Keratinocyte (primary cell): ENCODE data around the gene P2RX1. TPM values are rescaled to one million over a fixed set of nuclear protein-coding genes. Genes with fewer than 3 reads are reported as not detected.

Source experiments
- DNase-seq: peaks from one replicate; pipeline ENCODE4 v3.0.0-alpha.2; 2011; ENCODE audit warnings: low read depth, missing footprints, low spot score
- FAIRE-seq: peaks from 2 replicates; lab custom pipeline; 2011; peaks lifted over from hg19 to GRCh38; lab: Jason Lieb, UNC
- H2AFZ ChIP-seq: 2 replicates; pipeline ENCODE4 v1.6.0; 2012; ENCODE audit warnings: low read length, control low read depth, inconsistent platforms; ENCODE audit not compliant: control insufficient read depth
- H3K27ac ChIP-seq: 2 replicates; pipeline ENCODE4 v1.5.1; 2011; ENCODE audit warnings: low read length; ENCODE audit not compliant: control insufficient read depth, insufficient read depth
- H3K27me3 ChIP-seq: 3 replicates; pipeline ENCODE4 v1.6.0; 2011; ENCODE audit warnings: low read length; ENCODE audit not compliant: control insufficient read depth, insufficient read depth; ENCODE audit errors: extremely low read depth
- H3K36me3 ChIP-seq, 2 experiments: 2 replicates in 1 of 2; 3 replicates in 1 of 2; pipeline ENCODE4 v1.5.1; 2011; ENCODE audit warnings: low read length in 2 of 2, mild to moderate bottlenecking in 1 of 2; ENCODE audit not compliant: control insufficient read depth in 2 of 2, insufficient read depth in 2 of 2; ENCODE audit errors: extremely low read depth in 1 of 2
- H3K4me1 ChIP-seq: 3 replicates; pipeline ENCODE4 v1.5.1; 2011; ENCODE audit warnings: low read length; ENCODE audit not compliant: control insufficient read depth, insufficient read depth; ENCODE audit errors: extremely low read depth
- H3K4me2 ChIP-seq: 3 replicates; pipeline ENCODE4 v1.6.0; 2011; ENCODE audit warnings: low read depth, low read length; ENCODE audit not compliant: control insufficient read depth, insufficient read depth; ENCODE audit errors: extremely low read depth
- H3K4me3 ChIP-seq, 3 experiments: fragments of 200-600 bp in 1 of 3; sonication (generic) in 1 of 3; 2 replicates in 2 of 3; 3 replicates in 1 of 3; pipeline ENCODE4 v1.5.1; 2011 to 2016; ENCODE audit warnings: low read length in 3 of 3, mild to moderate bottlenecking in 3 of 3, control low read depth in 2 of 3, inconsistent platforms in 1 of 3, low read depth in 1 of 3, mixed read lengths in 1 of 3, mixed run types in 1 of 3, moderate library complexity in 1 of 3; ENCODE audit not compliant: control insufficient read depth in 2 of 3, insufficient read depth in 2 of 3; ENCODE audit errors: extremely low read depth in 1 of 3
- H3K79me2 ChIP-seq: 2 replicates; pipeline ENCODE4 v1.6.0; 2012; ENCODE audit warnings: low read length; ENCODE audit not compliant: control insufficient read depth, insufficient read depth
- H3K9ac ChIP-seq: 3 replicates; pipeline ENCODE4 v1.6.0; 2011; ENCODE audit warnings: low read length; ENCODE audit not compliant: control insufficient read depth, insufficient read depth; ENCODE audit errors: extremely low read depth
- H3K9me1 ChIP-seq: 3 replicates; pipeline ENCODE4 v1.6.0; 2011; ENCODE audit warnings: low read length; ENCODE audit not compliant: control insufficient read depth, insufficient read depth; ENCODE audit errors: extremely low read depth
- H3K9me3 ChIP-seq: 2 replicates; pipeline ENCODE4 v1.5.1; 2012; ENCODE audit warnings: low read depth, low read length; ENCODE audit not compliant: control insufficient read depth
- H4K20me1 ChIP-seq: 3 replicates; pipeline ENCODE4 v1.6.0; 2011; ENCODE audit warnings: low read length; ENCODE audit not compliant: control insufficient read depth, insufficient read depth; ENCODE audit errors: extremely low read depth
- EZH2 ChIP-seq: IDR thresholded peaks from one replicate; pipeline ENCODE4 v1.6.1; 2012; ENCODE audit warnings: inconsistent platforms, mild to moderate bottlenecking, low read length, moderate library complexity
- dilution Hi-C: fragments of 300-500 bp; cut with MboI; formaldehyde crosslinking; loops from one replicate; pipeline ENCODE4 v1.7.0; 2020; ENCODE audit warnings: low sequenced_read_pairs; ENCODE audit not compliant: extremely low pct_ligation_motif_present
- polyA plus RNA-seq, 5 experiments: library from polyadenylated mRNA; depleted of rRNA in 3 of 5; stranded (reverse) in 3 of 5; stranded (forward) in 1 of 5; unstranded in 1 of 5; fragments of >200 nt; gene quantifications; 1 replicate in 1 of 5; 2 replicates in 3 of 5; 3 replicates in 1 of 5; pipeline versions ENCODE4 v1.2.1 to v1.2.3, GENCODE V29; 2011 to 2012; ENCODE audit warnings: missing spikeins in 2 of 5, low read depth in 1 of 5, low replicate concordance in 1 of 5
- TF ChIP-seq, protein P1 (sequence below), 3 experiments: IDR thresholded peaks in 1 of 3; conservative IDR thresholded peaks in 1 of 3; optimal IDR thresholded peaks in 1 of 3; 2 replicates in 2 of 3; 3 replicates in 1 of 3; pipeline versions ENCODE3 to v1.5.1; 2011; ENCODE audit warnings: low read length in 3 of 3, mild to moderate bottlenecking in 3 of 3, moderate library complexity in 2 of 3, control low read depth in 1 of 3, inconsistent platforms in 1 of 3; ENCODE audit not compliant: insufficient read depth in 2 of 3; ENCODE audit errors: extremely low read depth in 1 of 3

P2RX1 gene
- polyA plus RNA-seq, 1 donor (not counting 4 experiments of a cell fraction or from before 2014, with no cell fraction given), result not detected

DNA sequence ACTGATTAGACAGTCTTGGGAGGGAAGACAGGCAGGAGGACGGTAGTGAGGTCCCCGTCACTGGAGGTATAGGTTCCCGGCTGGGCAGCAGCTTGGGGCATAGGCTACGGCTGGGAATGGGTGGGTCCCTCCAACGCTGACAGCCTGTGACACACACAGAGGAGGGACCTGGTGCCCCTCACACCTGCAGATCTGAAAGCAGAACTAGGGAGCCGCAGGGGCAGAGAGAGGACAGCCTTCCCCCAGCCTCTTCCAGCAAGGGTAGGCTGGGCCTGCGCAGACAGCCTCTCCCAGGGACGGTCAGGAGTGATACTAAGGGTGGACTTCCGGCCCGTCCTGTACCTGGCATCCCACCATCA lies 2.0 kb downstream of the P2RX1 start:
- DNase-seq (no peak), FAIRE-seq (no peak)
- Histone ChIP-seq H3K9ac (no peak overlapping the region), H3K9me3 (no peaks in the 10 kb centered on the region), H4K20me1 (no peaks in the 10 kb centered on the region), H3K27ac (no peak overlapping the region), H3K36me3 (no peaks in the 10 kb centered on the region), H3K4me2 (no peak overlapping the region), H3K27me3 (no peaks in the 10 kb centered on the region), H2AFZ (no peak overlapping the region), H3K79me2 (no peaks in the 10 kb centered on the region), H3K4me3 (no peak overlapping the region), H3K4me1 (no peaks in the 10 kb centered on the region), H3K9me1 (no peaks in the 10 kb centered on the region)
- dilution Hi-C loops, result no loop called here
- TF ChIP-seq EZH2, result no peak
- TF ChIP-seq, protein P1, sequence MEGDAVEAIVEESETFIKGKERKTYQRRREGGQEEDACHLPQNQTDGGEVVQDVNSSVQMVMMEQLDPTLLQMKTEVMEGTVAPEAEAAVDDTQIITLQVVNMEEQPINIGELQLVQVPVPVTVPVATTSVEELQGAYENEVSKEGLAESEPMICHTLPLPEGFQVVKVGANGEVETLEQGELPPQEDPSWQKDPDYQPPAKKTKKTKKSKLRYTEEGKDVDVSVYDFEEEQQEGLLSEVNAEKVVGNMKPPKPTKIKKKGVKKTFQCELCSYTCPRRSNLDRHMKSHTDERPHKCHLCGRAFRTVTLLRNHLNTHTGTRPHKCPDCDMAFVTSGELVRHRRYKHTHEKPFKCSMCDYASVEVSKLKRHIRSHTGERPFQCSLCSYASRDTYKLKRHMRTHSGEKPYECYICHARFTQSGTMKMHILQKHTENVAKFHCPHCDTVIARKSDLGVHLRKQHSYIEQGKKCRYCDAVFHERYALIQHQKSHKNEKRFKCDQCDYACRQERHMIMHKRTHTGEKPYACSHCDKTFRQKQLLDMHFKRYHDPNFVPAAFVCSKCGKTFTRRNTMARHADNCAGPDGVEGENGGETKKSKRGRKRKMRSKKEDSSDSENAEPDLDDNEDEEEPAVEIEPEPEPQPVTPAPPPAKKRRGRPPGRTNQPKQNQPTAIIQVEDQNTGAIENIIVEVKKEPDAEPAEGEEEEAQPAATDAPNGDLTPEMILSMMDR (optimal IDR thresholded peaks at IDR 0.05 in 1 of 3, IDR thresholded peaks at IDR 0.05 in 1 of 3, conservative IDR thresholded peaks at IDR 0.05 in 1 of 3; ENCODE audit: extremely low read depth in 1 of 3, insufficient read depth in 2 of 3, low read length in 3 of 3), result no peak

- no peak overlapping the region for H3K27ac ChIP-seq
- H3K9ac ChIP-seq, result no peak overlapping the region
These were observed 2.5 kb downstream of the P2RX1 start for GRCh38 chr17:3913531-3914311.

More at GRCh38 chr17:3913531-3914311, 2.5 kb downstream of the P2RX1 start:
- no peaks in the 10 kb centered on the region for H3K36me3 ChIP-seq
- no peaks in the 10 kb centered on the region for H3K9me1 ChIP-seq
- H3K27me3 ChIP-seq, result no peaks in the 10 kb centered on the region
- TF ChIP-seq EZH2, result no peak
- TF ChIP-seq, protein P1 (optimal IDR thresholded peaks at IDR 0.05 in 1 of 3, IDR thresholded peaks at IDR 0.05 in 1 of 3, conservative IDR thresholded peaks at IDR 0.05 in 1 of 3; ENCODE audit: extremely low read depth in 1 of 3, insufficient read depth in 2 of 3, low read length in 3 of 3), result peak; percentile 97 to 99 (median 97)
- DNase-seq (no peak), FAIRE-seq (peak; percentile 48)
- H3K9me3 ChIP-seq, result no peaks in the 10 kb centered on the region
- no peak overlapping the region for H3K4me3 ChIP-seq
- no peak overlapping the region for H2AFZ ChIP-seq
- H3K79me2 ChIP-seq, result no peaks in the 10 kb centered on the region
- dilution Hi-C loops, result no loop called here
- no peaks in the 10 kb centered on the region for H4K20me1 ChIP-seq
- H3K4me2 ChIP-seq, result no peak overlapping the region
- no peaks in the 10 kb centered on the region for H3K4me1 ChIP-seq
